Left colon (tissue), 2 donors: Measurements from ENCODE around the gene OR2Y1. TPM values are rescaled to one million over a fixed set of nuclear protein-coding genes. Genes with fewer than 3 reads are reported as not detected.
A peak's percentile ranks its signal among the peaks of the same experiment; 100 is the strongest.
"Not testable (repeated sequence)": the region's sequence is repeated elsewhere in the genome, so short reads cannot be mapped to it uniquely, and the experiment has no call there.

Experiments used
- ATAC-seq: fragments of 200-7000 bp; cut with Tn5 transposase; one replicate; pipeline ENCODE4 v1.9.1; 2020; ENCODE audit warnings: mild to moderate bottlenecking, moderate library complexity
- DNase-seq, 2 donors: peaks; one replicate each; pipeline ENCODE4 v3.0.0-alpha.2; 2020
- intact Hi-C, 2 donors: fragments of 100-400 bp; cut with DNase I in 1 of 2; cut with micrococcal nuclease in 1 of 2; formaldehyde crosslinking; loops; one replicate each; pipeline versions ENCODE4 v1.11.2 to v1.14.0; 2022; cut with DNase I, micrococcal nuclease
- total RNA-seq, 2 donors: library from RNA; stranded (reverse); fragmentation: NEBNext Ultra II Directional; extraction: Animal tissue kit (Norgen Biotek cat#: 25700); gene quantifications; one replicate each; pipeline ENCODE4 v1.2.1, GENCODE V29; 2021
- donor health status: DM: no; HTN: no; CAD: no.
- donor health status: DM: yes; HTN: yes; CAD: no.

Gene OR2Y1
- total RNA-seq, 2 donors from 2014 or later, result not detected

GRCh38 chr5:180755601-180756000 lies 15.7 kb upstream of the OR2Y1 start:
- ATAC-seq (no peak), DNase-seq (no peak)
- intact Hi-C loops, result no loop called here

GRCh38 chr5:180744253-180744652 lies 4.4 kb upstream of the OR2Y1 start:
- ATAC-seq, result no peak
- intact Hi-C loops, result no loop called here
- no peak for DNase-seq

GRCh38 chr5:180742727-180743126 lies 2.9 kb upstream of the OR2Y1 start:
- intact Hi-C loops, result no loop called here
- DNase-seq, result no peak
- no peak for ATAC-seq

- DNase-seq, intact Hi-C loops, ATAC-seq: not testable (repeated sequence)
Observed at GRCh38 chr5:180740953-180741352, 1.1 kb upstream of the OR2Y1 start.

GRCh38 chr5:180739271-180739670 lies 587 bp downstream of the OR2Y1 start:
- DNase-seq, result no peak
- intact Hi-C loops, result no loop called here
- no peak for ATAC-seq

GRCh38 chr5:180736536-180736935 lies 3.3 kb downstream of the OR2Y1 start:
- ATAC-seq (no peak), DNase-seq (no peak)
- intact Hi-C loops, result no loop called here

GRCh38 chr5:180724944-180725343 lies 14.9 kb downstream of the OR2Y1 start:
- ATAC-seq, result no peak

GRCh38 chr5:180723936-180724335 lies 15.9 kb downstream of the OR2Y1 start:
- intact Hi-C loops, result no loop called here
- DNase-seq (no peak), ATAC-seq (no peak)

More at GRCh38 chr5:180724944-180725343, 14.9 kb downstream of the OR2Y1 start:
- intact Hi-C loops, result no loop called here
- DNase-seq, result no peak

GRCh38 chr5:180720486-180720885 lies 19.4 kb downstream of the OR2Y1 start:
- intact Hi-C loops, result no loop called here
- ATAC-seq, result no peak
- DNase-seq, result no peak

GRCh38 chr5:180719781-180720180 lies 20.1 kb downstream of the OR2Y1 start:
- no peak for ATAC-seq
- no peak for DNase-seq
- intact Hi-C loops, result no loop called here

- DNase-seq, result peak in 1 of 2 donors; percentile 4
- intact Hi-C loops, result no loop called here
- ATAC-seq, result no peak
Observed at GRCh38 chr5:180718810-180719453, 20.9 kb downstream of the OR2Y1 start.

- no peak for ATAC-seq
- intact Hi-C loops, result no loop called here
Observed at GRCh38 chr5:180717989-180718388, 21.9 kb downstream of the OR2Y1 start.

GRCh38 chr5:180704362-180704761 lies 35.5 kb downstream of the OR2Y1 start:
- ATAC-seq, result no peak
- intact Hi-C loops, result no loop called here
- no peak for DNase-seq

More at GRCh38 chr5:180717989-180718388, 21.9 kb downstream of the OR2Y1 start:
- DNase-seq, result no peak

GRCh38 chr5:180703912-180704311 lies 35.9 kb downstream of the OR2Y1 start:
- intact Hi-C loops, result no loop called here
- no peak for ATAC-seq
- no peak for DNase-seq

- DNase-seq, intact Hi-C loops, ATAC-seq: not testable (repeated sequence)
Observed at GRCh38 chr5:180703371-180703770, 36.5 kb downstream of the OR2Y1 start.

GRCh38 chr5:180700440-180700839 lies 39.4 kb downstream of the OR2Y1 start:
- intact Hi-C loops, DNase-seq, ATAC-seq: not testable (repeated sequence)

GRCh38 chr5:180699042-180699441 lies 40.8 kb downstream of the OR2Y1 start:
- DNase-seq, result no peak
- intact Hi-C loops, result no loop called here
- ATAC-seq, result no peak

- ATAC-seq (no peak), DNase-seq (no peak)
- intact Hi-C loops, result no loop called here
Observed at GRCh38 chr5:180696116-180696515, 43.7 kb downstream of the OR2Y1 start.

GRCh38 chr5:180692429-180692828 lies 47.4 kb downstream of the OR2Y1 start:
- ATAC-seq, result no peak
- intact Hi-C loops, result no loop called here
- no peak for DNase-seq

- intact Hi-C loops, result no loop called here
- no peak for ATAC-seq
Observed at GRCh38 chr5:180691046-180691445, 48.8 kb downstream of the OR2Y1 start.

GRCh38 chr5:180690562-180690961 lies 49.3 kb downstream of the OR2Y1 start:
- ATAC-seq (no peak), DNase-seq (no peak)
- intact Hi-C loops, result no loop called here

More at GRCh38 chr5:180691046-180691445, 48.8 kb downstream of the OR2Y1 start:
- no peak for DNase-seq
